ENCODE data around the gene CNKSR1.

CNKSR1 gene

GRCh38 chr1:26220199-26220912 lies 43.1 kb downstream of the CNKSR1 start:
- H2AFZ ChIP-seq (ENCODE audit: low read depth, low read length), result no peak overlapping the region

DNA sequence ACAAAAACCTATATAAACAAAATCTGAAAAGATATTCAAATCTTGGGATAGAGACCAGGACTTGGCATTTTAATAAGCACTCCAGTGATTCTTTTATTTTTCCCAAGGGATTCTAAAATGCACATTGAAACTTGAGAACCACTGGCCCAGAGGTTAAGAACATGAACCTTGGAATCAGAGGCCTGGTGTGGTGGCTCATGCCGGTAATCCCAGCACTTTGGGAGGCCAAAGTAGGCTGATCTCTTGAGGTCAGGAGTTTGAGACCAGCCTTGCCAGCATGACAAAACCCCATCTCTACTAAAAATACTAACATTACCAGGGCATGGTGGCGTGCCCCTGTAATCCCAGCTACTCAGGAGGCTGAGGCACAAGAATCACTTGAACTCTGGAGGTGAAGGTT lies 43.8 kb downstream of the CNKSR1 start:
- Histone ChIP-seq H3K9ac (ENCODE audit: low read depth, low read length) (no peak overlapping the region), H3K9me3 (ENCODE audit: insufficient read depth, low read length, severe bottlenecking) (no peaks in the 10 kb centered on the region), H3K4me2 (ENCODE audit: insufficient read depth, low read length) (no peak overlapping the region), H3K79me2 (ENCODE audit: insufficient read depth, low read length) (no peaks in the 10 kb centered on the region), H3K27ac (ENCODE audit: low read length) (no peak overlapping the region), H3K36me3 (ENCODE audit: insufficient read depth, low read length) (no peaks in the 10 kb centered on the region), H3K4me3 (ENCODE audit: low read depth in 1 of 2, low read length in 2 of 2) (no peak overlapping the region), H3K4me1 (ENCODE audit: insufficient read depth, low read length) (no peaks in the 10 kb centered on the region), H4K20me1 (ENCODE audit: insufficient read depth, low read length) (no peaks in the 10 kb centered on the region), H2AFZ (ENCODE audit: low read depth, low read length) (no peak overlapping the region), H3K27me3 (ENCODE audit: insufficient read depth, low read length, poor library complexity) (no peaks in the 10 kb centered on the region)
- TF ChIP-seq, protein P1, sequence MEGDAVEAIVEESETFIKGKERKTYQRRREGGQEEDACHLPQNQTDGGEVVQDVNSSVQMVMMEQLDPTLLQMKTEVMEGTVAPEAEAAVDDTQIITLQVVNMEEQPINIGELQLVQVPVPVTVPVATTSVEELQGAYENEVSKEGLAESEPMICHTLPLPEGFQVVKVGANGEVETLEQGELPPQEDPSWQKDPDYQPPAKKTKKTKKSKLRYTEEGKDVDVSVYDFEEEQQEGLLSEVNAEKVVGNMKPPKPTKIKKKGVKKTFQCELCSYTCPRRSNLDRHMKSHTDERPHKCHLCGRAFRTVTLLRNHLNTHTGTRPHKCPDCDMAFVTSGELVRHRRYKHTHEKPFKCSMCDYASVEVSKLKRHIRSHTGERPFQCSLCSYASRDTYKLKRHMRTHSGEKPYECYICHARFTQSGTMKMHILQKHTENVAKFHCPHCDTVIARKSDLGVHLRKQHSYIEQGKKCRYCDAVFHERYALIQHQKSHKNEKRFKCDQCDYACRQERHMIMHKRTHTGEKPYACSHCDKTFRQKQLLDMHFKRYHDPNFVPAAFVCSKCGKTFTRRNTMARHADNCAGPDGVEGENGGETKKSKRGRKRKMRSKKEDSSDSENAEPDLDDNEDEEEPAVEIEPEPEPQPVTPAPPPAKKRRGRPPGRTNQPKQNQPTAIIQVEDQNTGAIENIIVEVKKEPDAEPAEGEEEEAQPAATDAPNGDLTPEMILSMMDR (IDR thresholded peaks at IDR 0.05; ENCODE audit: borderline replicate concordance, extremely low read depth, low read length, poor library complexity, severe bottlenecking), result no peak
- no peak for TF ChIP-seq EZH2 (IDR thresholded peaks at IDR 0.05; ENCODE audit: borderline replicate concordance, low read depth, low read length, severe bottlenecking)
- DNase-seq, result no peak
- no peak for ATAC-seq (ENCODE audit: insufficient read depth, low read depth)

More at GRCh38 chr1:26220199-26220912, 43.1 kb downstream of the CNKSR1 start:
- DNase-seq, result no peak
- Histone ChIP-seq H3K9me3 (ENCODE audit: insufficient read depth, low read length, severe bottlenecking) (no peaks in the 10 kb centered on the region), H3K4me2 (ENCODE audit: insufficient read depth, low read length) (no peak overlapping the region), H3K4me3 (ENCODE audit: low read depth in 1 of 2, low read length in 2 of 2) (no peak overlapping the region), H3K9ac (ENCODE audit: low read depth, low read length) (no peak overlapping the region), H3K27ac (ENCODE audit: low read length) (no peak overlapping the region), H3K4me1 (ENCODE audit: insufficient read depth, low read length) (no peaks in the 10 kb centered on the region), H4K20me1 (ENCODE audit: insufficient read depth, low read length) (no peaks in the 10 kb centered on the region), H3K36me3 (ENCODE audit: insufficient read depth, low read length) (no peaks in the 10 kb centered on the region), H3K27me3 (ENCODE audit: insufficient read depth, low read length, poor library complexity) (no peaks in the 10 kb centered on the region), H3K79me2 (ENCODE audit: insufficient read depth, low read length) (no peaks in the 10 kb centered on the region)
- TF ChIP-seq, protein P1 (IDR thresholded peaks at IDR 0.05; ENCODE audit: borderline replicate concordance, extremely low read depth, low read length, poor library complexity, severe bottlenecking), result no peak
- no peak for TF ChIP-seq EZH2 (IDR thresholded peaks at IDR 0.05; ENCODE audit: borderline replicate concordance, low read depth, low read length, severe bottlenecking)
- ATAC-seq (ENCODE audit: insufficient read depth, low read depth), result no peak

- no peak overlapping the region for H3K9ac ChIP-seq (ENCODE audit: low read depth, low read length)
Observed at GRCh38 chr1:26224606-26225005, 47.3 kb downstream of the CNKSR1 start.

More at GRCh38 chr1:26224606-26225005, 47.3 kb downstream of the CNKSR1 start:
- Histone ChIP-seq H3K4me2 (ENCODE audit: insufficient read depth, low read length) (no peak overlapping the region), H3K36me3 (ENCODE audit: insufficient read depth, low read length) (no peaks in the 10 kb centered on the region), H2AFZ (ENCODE audit: low read depth, low read length) (no peak overlapping the region), H3K9me3 (ENCODE audit: insufficient read depth, low read length, severe bottlenecking) (no peaks in the 10 kb centered on the region), H3K4me3 (ENCODE audit: low read depth in 1 of 2, low read length in 2 of 2) (no peak overlapping the region), H3K4me1 (ENCODE audit: insufficient read depth, low read length) (no peaks in the 10 kb centered on the region), H3K27ac (ENCODE audit: low read length) (no peak overlapping the region), H4K20me1 (ENCODE audit: insufficient read depth, low read length) (no peaks in the 10 kb centered on the region), H3K79me2 (ENCODE audit: insufficient read depth, low read length) (no peaks in the 10 kb centered on the region), H3K27me3 (ENCODE audit: insufficient read depth, low read length, poor library complexity) (no peaks in the 10 kb centered on the region)
- TF ChIP-seq EZH2 (IDR thresholded peaks at IDR 0.05; ENCODE audit: borderline replicate concordance, low read depth, low read length, severe bottlenecking), result no peak
- TF ChIP-seq, protein P1 (IDR thresholded peaks at IDR 0.05; ENCODE audit: borderline replicate concordance, extremely low read depth, low read length, poor library complexity, severe bottlenecking), result no peak
- ATAC-seq (ENCODE audit: insufficient read depth, low read depth) (no peak), DNase-seq (no peak)

Data from DND-41 (cell line).